NCI-H226 (cell line): Measurements from ENCODE around the gene WDR70.
A peak's percentile ranks its signal among the peaks of the same experiment; 100 is the strongest.
"Not testable (repeated sequence)": the region's sequence is repeated elsewhere in the genome, so short reads cannot be mapped to it uniquely, and the experiment has no call there.

Experiments
- DNase-seq: peaks from one replicate; pipeline ENCODE4 v3.0.0-alpha.2; 2015

Gene WDR70

GRCh38 chr5:37654566-37654965 lies 275.4 kb downstream of the WDR70 start:
- not testable (repeated sequence) for DNase-seq

GRCh38 chr5:37657046-37657445 lies 277.9 kb downstream of the WDR70 start:
- no peak for DNase-seq

- no peak for DNase-seq
Observed at GRCh38 chr5:37658440-37658839, 279.3 kb downstream of the WDR70 start.

GRCh38 chr5:37660319-37660718 lies 281.2 kb downstream of the WDR70 start:
- DNase-seq = no peak

- no peak for DNase-seq
Observed at GRCh38 chr5:37661227-37661920, 282.3 kb downstream of the WDR70 start.

GRCh38 chr5:37661951-37662350 lies 282.8 kb downstream of the WDR70 start:
- no peak for DNase-seq

GRCh38 chr5:37662362-37662761 lies 283.2 kb downstream of the WDR70 start:
- DNase-seq = no peak

- no peak for DNase-seq
Observed at GRCh38 chr5:37662789-37663485, 283.8 kb downstream of the WDR70 start.

GRCh38 chr5:37663538-37663937 lies 284.4 kb downstream of the WDR70 start:
- DNase-seq = no peak

- no peak for DNase-seq
Observed at GRCh38 chr5:37664551-37664950, 285.4 kb downstream of the WDR70 start.

- DNase-seq = peak; percentile 50
Observed at GRCh38 chr5:37665272-37665671, 286.2 kb downstream of the WDR70 start.

- DNase-seq = peak; percentile 24
Observed at GRCh38 chr5:37665889-37666288, 286.8 kb downstream of the WDR70 start.

- no peak for DNase-seq
Observed at GRCh38 chr5:37667430-37667829, 288.3 kb downstream of the WDR70 start.

GRCh38 chr5:37667846-37668245 lies 288.7 kb downstream of the WDR70 start:
- DNase-seq = no peak

- DNase-seq = peak; percentile 99
Observed at GRCh38 chr5:37668524-37669047, 289.5 kb downstream of the WDR70 start.

- not testable (repeated sequence) for DNase-seq
Observed at GRCh38 chr5:37672118-37672588, 293.0 kb downstream of the WDR70 start.

GRCh38 chr5:37674361-37674760 lies 295.2 kb downstream of the WDR70 start:
- DNase-seq = not testable (repeated sequence)

- not testable (repeated sequence) for DNase-seq
Observed at GRCh38 chr5:37679326-37679725, 300.2 kb downstream of the WDR70 start.

GRCh38 chr5:37679903-37680302 lies 300.8 kb downstream of the WDR70 start:
- not testable (repeated sequence) for DNase-seq

- no peak for DNase-seq
Observed at GRCh38 chr5:37683072-37683471, 304.0 kb downstream of the WDR70 start.

- DNase-seq = no peak
Observed at GRCh38 chr5:37685211-37685610, 306.1 kb downstream of the WDR70 start.

GRCh38 chr5:37685816-37686215 lies 306.7 kb downstream of the WDR70 start:
- no peak for DNase-seq

GRCh38 chr5:37688925-37689324 lies 309.8 kb downstream of the WDR70 start:
- not testable (repeated sequence) for DNase-seq

GRCh38 chr5:37694333-37694732 lies 315.2 kb downstream of the WDR70 start:
- DNase-seq = not testable (repeated sequence)
